Testis (tissue), 3 donors: ENCODE results near the gene PANX2. TPM values are rescaled to one million over a fixed set of nuclear protein-coding genes. Genes with fewer than 3 reads are reported as not detected.

Experiments
- DNase-seq: peaks from one replicate; pipeline ENCODE4 v3.0.0-alpha.2; 2019
- H3K27ac ChIP-seq, 2 donors: fragments of 200-600 bp; sonication (generic); one replicate each; pipeline ENCODE4 v1.5.1; 2019
- H3K27me3 ChIP-seq: fragments of 200-600 bp; sonication (generic); one replicate; pipeline ENCODE4 v1.5.1; 2019
- H3K36me3 ChIP-seq: fragments of 200-600 bp; sonication (generic); one replicate; pipeline ENCODE4 v1.5.1; 2017; ENCODE audit warnings: low read depth; ENCODE audit errors: missing control alignments
- H3K4me1 ChIP-seq: fragments of 200-600 bp; sonication (generic); one replicate; pipeline ENCODE4 v1.5.1; 2019
- H3K4me3 ChIP-seq, 2 donors: fragments of 200-600 bp; sonication (generic); one replicate each; pipeline ENCODE4 v1.5.1; 2017 to 2019
- H3K9me3 ChIP-seq: fragments of 200-600 bp; sonication (generic); one replicate; pipeline ENCODE4 v1.5.1; 2017
- POLR2A ChIP-seq: fragments of 450-650 bp; IDR thresholded peaks from one replicate; pipeline ENCODE4 v1.6.1; 2017; ENCODE audit warnings: antibody characterized with exemption, mild to moderate bottlenecking, moderate library complexity
- WGBS, 2 donors: methylation state at CpG; one replicate each; pipeline ENCODE4 v1.1.5; 2018; 5-methylcytosine and 5-hydroxymethylcytosine counted together
- intact Hi-C: fragments of 100-400 bp; cut with DNase I; formaldehyde crosslinking; loops from one replicate; pipeline ENCODE4 v1.15.1; 2023; ENCODE audit warnings: low total_unique reads
- polyA plus RNA-seq: library from polyadenylated mRNA; stranded (reverse); fragments of 350-450 nt; fragmentation: Illumina TruSeq; extraction: RNeasy Lipid Tissue Mini Kit (QIAGEN cat#74804); gene quantifications from one replicate; pipeline ENCODE4 v1.2.3, GENCODE V29; 2014; ENCODE audit warnings: low read depth, low replicate concordance; ENCODE audit not compliant: insufficient read depth
- total RNA-seq, 2 donors: library from RNA; depleted of rRNA; stranded (reverse); fragments of >200 nt; gene quantifications; one replicate each; pipeline ENCODE4 v1.2.3, GENCODE V29; 2016
- TF ChIP-seq, protein P1 (sequence below), 3 experiments: fragments of 450-650 bp in 2 of 3; fragments of 200-600 bp in 1 of 3; sonication (generic) in 1 of 3; IDR thresholded peaks; one replicate each; pipeline ENCODE4 v1.5.1; 2016 to 2019; ENCODE audit warnings: antibody characterized with exemption in 3 of 3, mild to moderate bottlenecking in 2 of 3, moderate library complexity in 1 of 3

Gene PANX2
- total and polyA plus RNA-seq, 3 donors from 2014 or later = 2.0 to 6.3 (median 5.3) TPM

DNA sequence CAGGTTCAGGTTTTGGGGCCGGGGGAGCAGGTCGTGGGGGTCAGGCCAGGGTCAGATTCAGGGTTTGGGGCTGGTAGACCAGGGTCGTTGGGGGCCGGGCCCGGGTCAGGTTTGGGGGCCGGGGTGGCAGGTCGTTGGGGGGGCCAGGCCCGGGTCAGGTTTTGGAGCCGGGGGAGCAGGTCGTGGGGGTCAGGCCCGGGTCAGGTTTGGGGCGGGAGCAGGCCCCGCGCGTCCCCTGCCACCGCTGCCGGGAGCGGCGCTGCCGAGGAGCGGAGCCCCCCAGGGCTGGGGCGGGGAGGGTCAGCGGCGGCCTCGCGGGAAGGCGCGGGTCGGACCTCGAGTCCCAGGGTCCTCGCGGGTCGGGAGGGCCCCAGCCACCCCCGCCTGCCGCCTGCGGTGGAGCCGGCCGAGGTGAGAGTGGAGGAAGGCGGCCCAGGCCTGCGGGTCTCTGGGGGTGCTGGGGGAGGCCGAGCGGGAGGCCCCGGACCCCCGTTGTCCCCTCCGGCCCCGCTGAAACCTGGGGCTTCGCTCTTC, 15.7 kb downstream of the PANX2 start:
- no peaks in the 10 kb centered on the region for H3K36me3 ChIP-seq
- WGBS, 2 donors = 1% methylated on average over 43 of the region's 47 CpGs; no CpG with 5 or more reads in 1 of the 2 donors
- H3K4me1 ChIP-seq = peaks cover 42% of the 10 kb centered on the region
- no peak for DNase-seq
- H3K27ac ChIP-seq = peak overlapping the region; percentile 44 to 59
- no peak for TF ChIP-seq POLR2A
- TF ChIP-seq, protein P1, sequence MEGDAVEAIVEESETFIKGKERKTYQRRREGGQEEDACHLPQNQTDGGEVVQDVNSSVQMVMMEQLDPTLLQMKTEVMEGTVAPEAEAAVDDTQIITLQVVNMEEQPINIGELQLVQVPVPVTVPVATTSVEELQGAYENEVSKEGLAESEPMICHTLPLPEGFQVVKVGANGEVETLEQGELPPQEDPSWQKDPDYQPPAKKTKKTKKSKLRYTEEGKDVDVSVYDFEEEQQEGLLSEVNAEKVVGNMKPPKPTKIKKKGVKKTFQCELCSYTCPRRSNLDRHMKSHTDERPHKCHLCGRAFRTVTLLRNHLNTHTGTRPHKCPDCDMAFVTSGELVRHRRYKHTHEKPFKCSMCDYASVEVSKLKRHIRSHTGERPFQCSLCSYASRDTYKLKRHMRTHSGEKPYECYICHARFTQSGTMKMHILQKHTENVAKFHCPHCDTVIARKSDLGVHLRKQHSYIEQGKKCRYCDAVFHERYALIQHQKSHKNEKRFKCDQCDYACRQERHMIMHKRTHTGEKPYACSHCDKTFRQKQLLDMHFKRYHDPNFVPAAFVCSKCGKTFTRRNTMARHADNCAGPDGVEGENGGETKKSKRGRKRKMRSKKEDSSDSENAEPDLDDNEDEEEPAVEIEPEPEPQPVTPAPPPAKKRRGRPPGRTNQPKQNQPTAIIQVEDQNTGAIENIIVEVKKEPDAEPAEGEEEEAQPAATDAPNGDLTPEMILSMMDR (IDR thresholded peaks at IDR 0.05) = no peak
- no peaks in the 10 kb centered on the region for H3K27me3 ChIP-seq
- H3K9me3 ChIP-seq = no peaks in the 10 kb centered on the region
- H3K4me3 ChIP-seq = peak overlapping the region; percentile 63 to 68
- intact Hi-C loops = no loop called here

DNA sequence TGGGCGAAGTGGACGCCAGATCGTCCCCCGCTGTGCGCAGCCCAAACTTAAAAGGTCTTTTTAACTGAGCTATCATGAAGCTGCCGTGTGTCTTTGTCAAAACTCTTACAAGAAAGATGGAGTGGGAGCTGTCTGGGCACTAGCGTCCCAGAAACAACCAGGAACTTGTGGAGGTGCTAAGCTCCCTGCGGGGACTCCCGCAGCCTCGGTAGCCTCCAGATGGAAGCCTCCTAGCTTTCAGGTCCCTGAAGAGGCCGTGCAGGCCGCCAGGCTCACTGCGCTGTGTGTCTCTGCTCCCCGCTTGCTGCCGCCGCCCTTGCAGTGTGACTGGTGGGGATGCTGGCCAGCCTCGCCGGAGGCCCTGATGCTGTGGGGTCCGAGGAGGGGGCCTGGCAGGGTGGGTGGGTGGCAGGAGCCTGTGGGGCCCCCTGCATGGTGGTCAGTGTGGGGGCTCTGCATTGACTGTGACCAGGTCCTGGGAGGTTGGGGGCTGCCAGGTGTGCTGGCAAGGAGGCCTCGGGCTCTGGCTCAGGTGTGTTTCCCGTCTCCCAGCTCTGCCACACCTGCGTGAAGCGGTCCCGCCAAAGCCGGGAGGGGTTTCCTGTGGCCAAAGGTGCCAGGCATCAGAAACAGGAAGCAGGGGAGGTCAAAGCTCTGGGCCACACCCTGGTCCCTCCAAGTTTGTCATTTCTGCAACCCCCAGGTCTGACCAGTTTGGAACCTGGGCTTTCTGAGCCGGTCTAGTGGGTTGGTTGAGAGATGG, 16.4 kb downstream of the PANX2 start:
- TF ChIP-seq POLR2A = no peak
- TF ChIP-seq, protein P1 (IDR thresholded peaks at IDR 0.05) = no peak
- no peak for DNase-seq
- H3K9me3 ChIP-seq = no peaks in the 10 kb centered on the region
- WGBS, 2 donors = 41 to 43% methylated on average over 19 to 26 of the region's 26 CpGs
- peak overlapping the region; percentile 63 to 68 for H3K4me3 ChIP-seq
- intact Hi-C loops = no loop called here
- peaks cover 43% of the 10 kb centered on the region for H3K4me1 ChIP-seq
- H3K27ac ChIP-seq = peak overlapping the region; percentile 44 to 59
- no peaks in the 10 kb centered on the region for H3K27me3 ChIP-seq
- no peaks in the 10 kb centered on the region for H3K36me3 ChIP-seq

DNA sequence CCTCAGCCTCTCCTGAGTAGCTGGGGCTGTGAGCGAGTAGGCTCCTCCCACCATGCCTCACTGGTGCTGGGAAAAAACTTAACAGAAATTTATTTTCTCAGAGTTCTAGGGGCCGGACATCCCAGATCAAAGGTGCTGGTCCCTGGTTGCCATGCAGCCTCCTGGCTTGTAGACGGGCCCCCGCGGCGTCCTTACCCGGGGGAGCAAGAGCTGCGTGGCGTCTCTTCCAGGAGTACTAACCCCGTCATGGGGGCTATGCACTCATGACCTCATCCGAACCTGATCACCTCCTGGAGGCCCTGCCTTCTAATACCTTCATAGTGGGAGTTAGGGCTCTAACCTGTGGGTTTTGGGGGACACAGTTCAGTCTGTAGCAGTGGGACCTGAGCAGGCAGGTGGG, 17.8 kb downstream of the PANX2 start:
- H3K9me3 ChIP-seq = no peaks in the 10 kb centered on the region
- no peak overlapping the region for H3K4me3 ChIP-seq
- intact Hi-C loops = no loop called here
- no peak for TF ChIP-seq POLR2A
- TF ChIP-seq, protein P1 (IDR thresholded peaks at IDR 0.05) = no peak
- peaks cover 43% of the 10 kb centered on the region for H3K4me1 ChIP-seq
- no peak for DNase-seq
- no peak overlapping the region for H3K27ac ChIP-seq
- 96 to 97% methylated on average over 10 to 11 of the region's 11 CpGs for WGBS, 2 donors
- H3K27me3 ChIP-seq = no peaks in the 10 kb centered on the region
- no peaks in the 10 kb centered on the region for H3K36me3 ChIP-seq

DNA sequence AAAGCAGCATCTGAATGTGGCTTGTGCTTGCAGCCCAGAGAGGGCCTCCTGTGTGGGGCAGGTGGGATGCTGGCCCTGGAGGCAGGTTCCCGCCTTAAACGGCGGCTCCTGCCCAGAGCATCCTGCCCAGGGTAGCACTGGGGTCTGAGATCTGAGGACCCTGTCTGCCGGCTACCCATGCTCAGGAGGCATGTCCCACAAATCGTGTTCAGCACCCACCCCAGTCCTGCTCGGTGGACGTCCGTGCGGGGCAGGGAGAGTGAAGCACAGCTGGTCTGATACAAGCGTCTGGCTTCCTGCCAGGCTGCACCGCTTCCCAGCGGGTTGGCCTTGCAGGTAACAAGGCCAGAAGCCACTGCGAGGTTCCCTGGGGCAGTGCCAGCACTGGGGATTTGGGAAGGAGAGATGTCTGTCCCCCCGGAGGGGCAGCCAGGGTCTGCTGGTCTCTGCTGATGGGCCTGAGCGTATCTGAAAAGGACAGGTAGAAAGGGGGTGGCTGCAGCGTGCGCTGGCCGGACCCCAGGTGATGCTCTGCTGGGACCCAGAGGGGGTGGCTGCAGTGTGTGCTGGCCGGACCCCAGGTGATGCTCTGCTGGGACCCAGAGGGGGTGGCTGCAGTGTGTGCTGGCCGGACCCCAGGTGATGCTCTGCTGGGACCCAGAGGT, 18.8 kb downstream of the PANX2 start:
- Histone ChIP-seq H3K27me3 (no peaks in the 10 kb centered on the region), H3K4me3 (no peak overlapping the region), H3K9me3 (no peaks in the 10 kb centered on the region), H3K36me3 (no peaks in the 10 kb centered on the region), H3K27ac (peak overlapping the region in 1 of 2 donors; percentile 77), H3K4me1 (peaks cover 37% of the 10 kb centered on the region)
- no peak for DNase-seq
- 64 to 89% methylated on average over 13 to 20 of the region's 20 CpGs for WGBS, 2 donors
- intact Hi-C loops = no loop called here
- TF ChIP-seq POLR2A = no peak
- TF ChIP-seq, protein P1 (IDR thresholded peaks at IDR 0.05) = no peak
